HL-60 (cell line): Measurements from ENCODE around the gene IRX2.

Source experiments
- DNase-seq, 2 experiments: peaks; one replicate each; pipeline ENCODE4 v3.0.0-alpha.2; 2010 to 2020; ENCODE audit warnings: low read depth in 1 of 2, low spot score in 1 of 2
- H3K27ac ChIP-seq: fragments of 250-450 bp; sonication (Bioruptor Pico); replicated peaks from 2 replicates; pipeline ENCODE4 v1.5.1; 2020; ENCODE audit warnings: mild to moderate bottlenecking, moderate library complexity
- H3K27me3 ChIP-seq: fragments of 250-450 bp; sonication (Bioruptor Pico); 2 replicates; pipeline ENCODE4 v1.5.1; 2021; ENCODE audit warnings: mild to moderate bottlenecking, moderate library complexity; ENCODE audit not compliant: insufficient read depth, poor library complexity, severe bottlenecking
- H3K4me3 ChIP-seq: replicated peaks from 2 replicates; pipeline ENCODE4 v1.5.1; 2011; ENCODE audit warnings: mild to moderate bottlenecking, control low read depth, low read length; ENCODE audit not compliant: insufficient read depth
- GABPA ChIP-seq: IDR thresholded peaks from 2 replicates; pipeline ENCODE4 v1.6.1; 2012; ENCODE audit warnings: low read depth
- POLR2AphosphoS5 ChIP-seq: IDR thresholded peaks from 2 replicates; pipeline ENCODE4 v1.6.1; 2012; ENCODE audit warnings: low read depth
- REST ChIP-seq: IDR thresholded peaks from 2 replicates; pipeline ENCODE4 v1.6.1; 2012; ENCODE audit warnings: low read depth; ENCODE audit not compliant: insufficient replicate concordance
- SPI1 ChIP-seq: IDR thresholded peaks from 2 replicates; pipeline ENCODE4 v1.6.1; 2012; ENCODE audit warnings: low read depth, mild to moderate bottlenecking, borderline replicate concordance
- long read RNA-seq: library from polyadenylated mRNA; unstranded; transcript quantifications from one replicate; pipeline ENCODE4 v2.0.0, GENCODE V29; 2020
- TF ChIP-seq, protein P1 (sequence below): IDR thresholded peaks from one replicate; pipeline ENCODE4 v1.5.1; 2011; ENCODE audit warnings: low read length, control low read depth, inconsistent platforms; ENCODE audit not compliant: insufficient read depth

Gene IRX2
- long read RNA-seq = 0 reads

DNA sequence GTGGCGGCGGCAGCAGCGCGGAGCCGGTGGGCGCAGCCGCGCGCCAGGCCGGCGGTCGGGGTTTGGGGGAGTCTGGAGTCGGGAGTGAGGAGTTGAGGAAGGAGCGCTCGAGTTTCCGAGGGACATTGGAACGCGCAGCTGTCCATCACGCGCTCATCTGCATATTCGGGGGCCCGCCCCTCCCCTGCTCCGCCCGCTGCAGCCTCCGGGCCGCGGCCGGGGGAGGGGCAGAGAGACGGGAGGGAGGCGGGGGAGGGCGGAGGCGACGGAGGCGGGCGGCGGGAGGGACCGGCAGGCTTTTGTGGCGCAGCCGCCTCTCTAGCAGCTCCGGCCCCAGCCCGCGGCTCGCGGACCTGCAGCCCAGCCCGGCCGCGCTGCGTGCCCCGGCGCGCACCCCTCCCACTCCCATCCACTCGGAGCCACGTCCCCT lies at the start of gene IRX2:
Gene IRX2, minus strand, starts transcription at position 86 of the 430 bp plus-strand sequence. CDS start 264 bp downstream, outside the sequence.
- Histone ChIP-seq H3K27ac (no peak within 1 kb of the TSS), H3K4me3 (no peak within 1 kb of the TSS), H3K27me3 (peaks cover 38% of the 10 kb centered on the region)
- TF ChIP-seq, protein P1, sequence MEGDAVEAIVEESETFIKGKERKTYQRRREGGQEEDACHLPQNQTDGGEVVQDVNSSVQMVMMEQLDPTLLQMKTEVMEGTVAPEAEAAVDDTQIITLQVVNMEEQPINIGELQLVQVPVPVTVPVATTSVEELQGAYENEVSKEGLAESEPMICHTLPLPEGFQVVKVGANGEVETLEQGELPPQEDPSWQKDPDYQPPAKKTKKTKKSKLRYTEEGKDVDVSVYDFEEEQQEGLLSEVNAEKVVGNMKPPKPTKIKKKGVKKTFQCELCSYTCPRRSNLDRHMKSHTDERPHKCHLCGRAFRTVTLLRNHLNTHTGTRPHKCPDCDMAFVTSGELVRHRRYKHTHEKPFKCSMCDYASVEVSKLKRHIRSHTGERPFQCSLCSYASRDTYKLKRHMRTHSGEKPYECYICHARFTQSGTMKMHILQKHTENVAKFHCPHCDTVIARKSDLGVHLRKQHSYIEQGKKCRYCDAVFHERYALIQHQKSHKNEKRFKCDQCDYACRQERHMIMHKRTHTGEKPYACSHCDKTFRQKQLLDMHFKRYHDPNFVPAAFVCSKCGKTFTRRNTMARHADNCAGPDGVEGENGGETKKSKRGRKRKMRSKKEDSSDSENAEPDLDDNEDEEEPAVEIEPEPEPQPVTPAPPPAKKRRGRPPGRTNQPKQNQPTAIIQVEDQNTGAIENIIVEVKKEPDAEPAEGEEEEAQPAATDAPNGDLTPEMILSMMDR = no peak
- TF ChIP-seq POLR2AphosphoS5 (no peak), GABPA (no peak), SPI1 (no peak), REST (no peak)
- no peak for DNase-seq

DNA sequence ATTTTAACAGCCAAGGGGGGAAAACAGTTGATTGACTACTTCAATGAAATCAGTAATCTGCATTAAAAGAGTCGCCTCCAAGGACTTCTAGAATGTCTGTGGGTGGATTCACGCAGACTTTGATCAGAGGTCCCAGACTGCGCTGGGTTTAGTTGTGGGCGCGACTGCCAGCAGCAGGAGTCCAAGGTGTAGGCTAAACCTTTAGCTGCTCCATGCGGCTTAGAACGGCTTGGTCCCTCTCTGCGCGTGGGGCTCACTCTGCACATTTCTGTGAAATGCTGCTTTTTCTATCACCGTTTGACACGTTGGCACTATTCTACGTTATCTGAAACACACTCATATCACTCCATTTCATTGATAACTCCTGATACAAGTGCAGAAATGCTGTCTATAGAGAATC lies 48.6 kb upstream of the IRX2 start:
- TF ChIP-seq, protein P1 = no peak
- TF ChIP-seq REST (no peak), SPI1 (no peak), GABPA (no peak), POLR2AphosphoS5 (no peak)
- Histone ChIP-seq H3K27ac (no peak overlapping the region), H3K4me3 (no peak overlapping the region), H3K27me3 (no peaks in the 10 kb centered on the region)
- no peak for DNase-seq

DNA sequence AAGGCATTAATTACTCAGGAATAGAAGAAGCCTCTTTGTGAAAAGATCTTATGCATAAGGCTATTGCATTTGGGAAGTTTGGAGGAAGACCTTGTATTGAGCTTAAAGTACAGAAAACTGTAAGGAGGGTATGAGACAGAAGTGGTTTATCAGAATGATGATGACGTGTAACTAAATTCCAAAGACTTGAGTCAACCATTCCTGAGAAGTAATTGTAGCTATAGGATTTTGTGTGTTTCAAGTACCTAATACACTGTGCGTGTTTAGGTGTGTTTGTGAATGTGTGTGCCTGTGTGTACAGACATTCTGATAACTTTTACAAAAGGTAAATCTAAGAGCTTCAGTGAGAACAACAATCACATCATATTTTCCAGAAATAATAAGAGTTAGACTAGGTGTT lies 46.5 kb upstream of the IRX2 start:
- DNase-seq = no peak
- Histone ChIP-seq H3K4me3 (no peak overlapping the region), H3K27ac (no peak overlapping the region), H3K27me3 (no peaks in the 10 kb centered on the region)
- TF ChIP-seq REST = no peak
- no peak for TF ChIP-seq GABPA
- no peak for TF ChIP-seq POLR2AphosphoS5
- TF ChIP-seq, protein P1 = no peak
- no peak for TF ChIP-seq SPI1
